Dermis microvascular lymphatic vessel endothelial cell (primary cell): ENCODE results near the gene PRTFDC1. TPM values are rescaled to one million over a fixed set of nuclear protein-coding genes. Genes with fewer than 3 reads are reported as not detected.
"Not testable (repeated sequence)": the region's sequence is repeated elsewhere in the genome, so short reads cannot be mapped to it uniquely, and the experiment has no call there.

Experiments
- DNase-seq, 2 donors: peaks; one replicate each; pipeline versions ENCODE4 v3.0.0 to v3.0.0-alpha.2; 2010; ENCODE audit warnings: low read depth in 2 of 2
- total RNA-seq: library from RNA; depleted of rRNA; stranded (reverse); fragments of >200 nt; gene quantifications from 2 replicates; pipeline ENCODE4 v1.2.1, GENCODE V29; 2014

PRTFDC1 gene
- total RNA-seq, 1 donor from 2014 or later, result 7.7 TPM

DNA sequence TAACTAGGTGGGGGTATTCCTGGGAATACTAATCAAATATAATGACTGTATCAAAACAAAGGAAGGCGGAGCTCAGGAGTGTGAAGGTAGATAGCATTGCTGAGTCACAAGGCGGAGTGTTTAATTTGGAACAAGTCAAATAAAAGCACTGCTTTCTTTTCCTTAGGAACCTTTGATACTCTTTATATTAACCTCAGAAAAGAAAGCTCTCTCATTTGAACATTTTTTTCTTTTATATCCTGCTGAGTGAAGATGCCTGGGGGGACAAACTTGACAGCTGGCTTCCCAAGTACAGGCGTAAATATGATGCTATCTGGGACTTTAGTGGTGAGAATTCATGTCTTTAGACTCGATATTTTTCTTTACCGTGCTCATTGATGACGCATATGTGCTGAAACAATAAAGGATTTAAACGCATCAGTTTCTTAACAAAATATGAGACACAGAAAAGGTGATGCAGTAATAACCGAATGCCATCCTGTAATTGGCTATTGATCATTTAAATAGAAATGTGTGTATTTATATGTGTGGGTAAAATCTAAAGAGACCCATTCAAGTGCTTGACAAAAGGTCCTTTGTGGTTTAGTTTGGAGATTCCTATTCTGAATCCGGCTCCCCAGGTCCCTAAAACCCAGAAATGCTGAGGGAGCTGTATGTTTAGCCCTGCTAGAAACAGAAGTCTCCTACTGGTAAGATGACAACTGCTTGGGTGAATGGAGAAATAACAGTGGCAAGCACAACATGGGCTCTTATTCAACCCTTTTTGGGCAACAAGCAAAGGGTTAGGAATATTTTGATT, 102.7 kb downstream of the PRTFDC1 start:
- DNase-seq, result peak in 1 of 2 donors; percentile 73

- no peak for DNase-seq
These were observed 103.4 kb downstream of the PRTFDC1 start for GRCh38 chr10:24849051-24849450.

GRCh38 chr10:24848195-24848594, 104.2 kb downstream of the PRTFDC1 start:
- DNase-seq, result no peak

DNA sequence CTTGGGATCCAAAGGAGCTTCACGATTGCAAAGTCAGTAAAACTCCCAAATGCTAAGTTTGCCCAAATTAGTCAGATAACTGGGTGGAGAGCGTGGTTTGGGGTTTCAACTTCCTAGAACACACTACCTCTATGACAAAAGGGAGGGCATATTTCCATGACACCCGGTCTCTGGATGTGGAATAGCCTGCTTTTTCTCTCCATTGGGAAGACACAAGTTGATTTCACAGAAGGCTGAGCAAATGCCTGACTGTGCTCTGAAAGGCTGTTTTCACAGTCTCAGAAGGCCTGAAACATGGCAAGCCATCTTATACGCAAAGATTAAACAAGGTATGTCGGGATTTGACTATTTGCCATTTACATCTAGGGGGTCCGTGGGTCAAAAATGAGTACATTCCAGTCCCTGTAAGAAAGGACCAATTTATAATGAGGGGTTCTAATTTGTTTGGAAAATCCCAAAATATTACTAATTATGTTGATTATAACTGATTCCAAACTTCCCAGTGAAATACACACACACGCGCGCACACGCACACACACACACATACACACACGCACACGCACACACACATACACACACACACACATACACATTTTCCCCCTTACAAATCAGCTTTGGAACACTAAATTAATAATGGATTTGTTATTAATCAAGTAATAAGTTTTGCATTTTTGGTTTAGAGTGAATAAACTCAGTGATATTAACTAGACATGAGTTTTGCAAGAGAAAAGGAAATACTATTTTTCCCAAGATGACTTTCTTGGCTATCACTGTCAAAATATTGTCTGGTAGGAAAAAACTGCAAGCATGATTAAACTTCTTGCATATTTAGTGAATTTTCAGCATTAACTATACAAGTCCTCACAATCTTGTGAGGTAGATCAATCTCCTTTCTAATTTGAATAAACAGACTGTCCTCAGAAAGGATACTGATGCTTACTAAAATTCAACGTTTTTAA, 105.0 kb downstream of the PRTFDC1 start:
- DNase-seq, result no peak

DNA sequence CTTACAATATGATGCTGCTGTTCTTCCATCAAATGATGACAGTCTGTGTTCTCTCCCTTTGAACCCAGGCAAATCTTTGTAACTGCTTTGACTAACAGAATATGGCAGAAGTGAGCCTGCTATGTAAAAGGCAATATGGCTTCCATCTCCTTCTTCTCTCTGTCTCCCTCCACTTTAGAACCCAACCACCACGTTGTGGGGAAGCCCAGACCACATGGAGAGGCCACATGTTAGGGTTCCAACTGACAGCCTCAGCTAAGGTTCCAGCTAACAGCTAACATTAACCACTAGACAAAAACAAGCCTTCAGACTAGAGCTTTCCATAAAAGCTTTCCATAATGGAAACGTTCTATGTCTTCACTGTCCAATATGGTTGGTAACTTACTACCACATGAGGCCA, 107.7 kb downstream of the PRTFDC1 start:
- DNase-seq, result no peak

GRCh38 chr10:24843256-24843655, 109.2 kb downstream of the PRTFDC1 start:
- DNase-seq, result no peak

- no peak for DNase-seq
These were observed 109.5 kb downstream of the PRTFDC1 start for GRCh38 chr10:24842856-24843255.

GRCh38 chr10:24841530-24841929, 110.9 kb downstream of the PRTFDC1 start:
- DNase-seq, result no peak

DNA sequence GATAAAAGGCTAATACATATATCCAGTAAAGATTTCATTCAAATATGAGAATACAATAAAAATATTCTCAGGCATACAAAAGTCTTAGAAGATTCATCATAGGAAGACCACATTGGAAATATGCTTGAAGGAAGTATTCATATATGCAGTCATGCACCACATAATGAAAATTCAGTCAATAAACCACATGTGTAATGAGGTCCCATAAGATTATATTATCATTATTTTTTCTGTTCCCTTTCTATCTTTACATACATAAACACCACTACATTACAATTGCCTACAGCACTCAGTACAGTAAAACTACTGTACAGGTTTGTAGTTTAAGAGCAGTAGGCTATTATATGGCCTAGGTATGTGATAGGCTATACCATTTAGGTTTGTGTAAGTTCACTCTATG, 111.6 kb downstream of the PRTFDC1 start:
- no peak for DNase-seq

GRCh38 chr10:24837781-24838180, 114.6 kb downstream of the PRTFDC1 start:
- not testable (repeated sequence) for DNase-seq

DNA sequence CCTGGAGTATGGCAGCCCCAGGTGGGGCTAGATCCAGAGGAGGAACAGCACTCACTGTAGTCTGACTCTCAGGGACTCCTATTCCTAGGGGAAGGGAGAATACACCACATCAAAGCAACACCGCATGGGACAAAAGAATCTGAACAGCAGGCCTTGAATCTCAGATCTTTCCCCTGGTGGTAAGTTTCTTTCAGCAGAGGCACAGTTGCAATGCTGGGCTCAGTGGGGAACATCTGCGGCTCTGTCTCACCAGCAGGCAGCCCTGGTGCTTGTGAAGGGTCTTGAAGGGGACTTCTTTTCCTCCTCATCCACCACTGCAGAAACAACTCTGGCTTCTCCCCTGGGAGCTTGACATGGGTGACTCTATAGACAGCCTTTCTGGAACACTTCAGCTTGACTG, 117.5 kb downstream of the PRTFDC1 start:
- no peak for DNase-seq

GRCh38 chr10:24826009-24826408, 126.4 kb downstream of the PRTFDC1 start:
- peak in 1 of 2 donors; percentile 65 for DNase-seq

DNA sequence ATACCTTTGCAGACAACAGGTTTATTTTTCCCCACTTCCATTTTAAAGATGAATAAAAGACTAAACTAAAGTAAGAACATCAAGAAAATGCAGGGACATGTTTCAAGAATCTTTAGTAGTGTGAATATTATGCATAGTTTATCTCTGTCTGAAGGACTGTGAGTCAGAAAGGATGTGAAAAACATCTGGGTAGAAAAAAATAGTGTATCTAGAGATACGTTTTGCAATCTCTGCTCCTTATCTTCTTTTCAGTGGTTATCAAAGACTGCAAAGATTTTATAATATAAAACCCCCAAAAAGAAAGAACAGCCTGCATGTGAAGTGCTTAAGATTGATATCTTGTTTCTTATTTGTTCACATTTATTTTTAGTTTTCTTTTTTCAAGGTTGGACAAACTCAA, 126.9 kb downstream of the PRTFDC1 start:
- DNase-seq, result no peak

DNA sequence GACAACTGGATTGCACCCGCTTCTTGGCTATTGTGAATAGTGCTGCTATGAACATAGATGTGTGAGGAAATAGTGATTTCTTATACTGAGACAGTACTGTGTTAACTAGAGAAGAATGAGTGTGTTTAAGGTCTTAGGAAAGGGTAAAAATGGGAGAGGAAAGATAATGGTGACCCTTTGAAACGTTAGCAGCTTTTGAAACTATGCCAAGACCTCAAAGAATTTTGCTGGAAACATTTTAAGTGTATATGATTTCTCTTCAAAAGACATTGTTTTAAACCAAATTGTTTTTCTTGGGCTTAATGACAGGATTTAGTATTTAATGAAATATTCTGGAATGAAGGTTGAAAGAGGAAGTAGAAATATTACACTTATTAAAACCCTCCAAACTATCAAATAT, 127.9 kb downstream of the PRTFDC1 start:
- peak in 1 of 2 donors; percentile 3 for DNase-seq

- DNase-seq, result peak in 1 of 2 donors; percentile 19
These were observed 128.3 kb downstream of the PRTFDC1 start for GRCh38 chr10:24824124-24824523.

GRCh38 chr10:24822590-24822989, 129.8 kb downstream of the PRTFDC1 start:
- no peak for DNase-seq

GRCh38 chr10:24821986-24822385, 130.4 kb downstream of the PRTFDC1 start:
- peak in 1 of 2 donors; percentile 33 for DNase-seq

GRCh38 chr10:24816868-24817396, 135.5 kb downstream of the PRTFDC1 start:
- no peak for DNase-seq

DNA sequence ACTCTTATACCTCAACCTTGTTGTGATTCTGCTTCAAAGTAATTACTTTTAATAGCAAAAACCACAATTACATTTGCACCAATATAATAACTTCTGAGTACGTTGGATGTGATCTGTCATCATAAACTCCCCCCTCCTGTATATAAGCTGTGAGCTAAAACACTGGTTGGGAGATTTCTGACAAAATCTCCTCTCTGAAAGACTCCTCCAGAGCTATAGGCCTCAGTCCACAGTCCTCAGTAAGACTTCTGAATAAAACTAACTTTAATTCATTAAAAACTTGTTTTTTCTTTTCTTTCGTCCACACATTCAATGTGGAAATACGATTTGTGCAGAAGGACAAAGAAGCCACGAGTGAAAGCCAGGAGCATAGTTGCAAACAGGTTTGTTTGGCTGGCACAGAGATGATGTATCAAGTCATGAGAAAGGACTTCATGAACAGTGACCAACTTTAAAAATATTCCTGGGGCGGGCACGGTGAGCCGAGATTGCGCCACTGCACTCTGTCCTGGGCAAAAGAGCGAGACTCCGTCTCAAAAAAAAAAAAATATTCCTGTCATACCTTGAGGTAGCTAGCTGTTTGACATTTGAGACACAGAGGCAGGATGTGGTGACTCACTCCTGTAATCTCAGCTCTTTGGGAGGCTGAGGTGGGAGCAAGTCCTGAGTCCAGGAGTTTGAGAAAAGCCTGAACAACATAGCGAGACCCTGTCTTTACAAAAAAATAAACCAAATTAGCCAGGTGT, 137.7 kb downstream of the PRTFDC1 start:
- peak in 1 of 2 donors; percentile 44 for DNase-seq

- DNase-seq, result no peak
These were observed 138.6 kb downstream of the PRTFDC1 start for GRCh38 chr10:24813856-24814255.

DNA sequence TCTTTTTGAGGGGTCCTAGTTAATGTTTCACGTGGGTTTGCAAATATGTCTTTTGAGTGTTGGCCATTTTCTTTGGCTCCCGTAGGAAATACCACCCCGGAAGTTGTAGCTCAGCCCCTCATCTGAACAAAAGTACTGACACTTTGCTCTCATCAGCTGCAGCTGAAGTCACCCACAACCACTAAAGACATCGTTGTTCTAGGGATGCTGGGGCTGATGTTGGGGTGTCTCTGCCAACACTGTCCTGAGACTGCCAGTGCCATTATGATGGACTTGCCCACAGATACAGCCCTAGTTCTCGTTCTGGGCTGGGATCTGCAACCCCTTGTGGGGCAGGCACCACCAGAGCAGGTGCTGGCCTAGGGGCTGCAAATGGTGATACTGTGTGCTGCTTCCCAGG, 146.1 kb downstream of the PRTFDC1 start:
- DNase-seq, result no peak
